OCI-LY7 (cell line): ENCODE measurements around the gene BOD1L1. TPM values are rescaled to one million over a fixed set of nuclear protein-coding genes. Genes with fewer than 3 reads are reported as not detected.

ENCODE experiments used
- BruUV-seq: library from RNA; stranded (reverse); fragments of 400-500 nt; replicated peaks from 2 replicates; lab custom pipeline; 2021; lab: Mats Ljungman, UMichigan
- CTCF ChIA-PET: fragments of 300-600 bp; sonication (Branson Sonifier 250); formaldehyde crosslinking; loops from one replicate; lab custom pipeline; 2022; ENCODE audit warnings: antibody characterized with exemption; ENCODE audit not compliant: unreplicated experiment; lab: Charles Lee
- POLR2A ChIA-PET: fragments of 300-600 bp; sonication (Branson Sonifier 250); formaldehyde crosslinking; loops from one replicate; lab custom pipeline; 2022; ENCODE audit warnings: antibody characterized with exemption; lab: Charles Lee
- DNase-seq: peaks from one replicate; pipeline ENCODE4 v3.0.0-alpha.2; 2015; ENCODE audit warnings: low spot score
- H2AFZ ChIP-seq: fragments of 200-600 bp; sonication (generic), shearing (Covaris generic); 2 replicates; pipeline ENCODE4 v1.6.1; 2014; ENCODE audit warnings: mild to moderate bottlenecking, antibody characterized with exemption, low read length, moderate library complexity
- H3K27ac ChIP-seq: fragments of 200-600 bp; sonication (generic); 2 replicates; pipeline ENCODE4 v1.5.1; 2014; ENCODE audit warnings: mixed run types, low read depth, mild to moderate bottlenecking, moderate library complexity, low read length, inconsistent platforms; ENCODE audit not compliant: poor library complexity, severe bottlenecking
- H3K36me3 ChIP-seq: fragments of 200-600 bp; sonication (generic); 2 replicates; pipeline ENCODE4 v1.6.1; 2014; ENCODE audit warnings: mild to moderate bottlenecking, antibody characterized with exemption, low read length, moderate library complexity, mixed read lengths; ENCODE audit not compliant: insufficient read depth
- H3K4me1 ChIP-seq: fragments of 200-600 bp; sonication (generic); 2 replicates; pipeline ENCODE4 v1.5.1; 2014; ENCODE audit warnings: mild to moderate bottlenecking, low read length; ENCODE audit not compliant: insufficient read depth, poor library complexity, severe bottlenecking
- H3K4me2 ChIP-seq: fragments of 200-600 bp; sonication (generic); 2 replicates; pipeline ENCODE4 v1.6.1; 2014; ENCODE audit warnings: mild to moderate bottlenecking, low read length
- H3K4me3 ChIP-seq: fragments of 200-600 bp; sonication (generic); 2 replicates; pipeline ENCODE4 v1.5.1; 2014; ENCODE audit warnings: mild to moderate bottlenecking, low read depth, low read length; ENCODE audit not compliant: poor library complexity, severe bottlenecking
- H3K79me2 ChIP-seq: fragments of 200-600 bp; sonication (generic); 2 replicates; pipeline ENCODE4 v1.6.1; 2016; ENCODE audit warnings: low read depth, mild to moderate bottlenecking, low read length, moderate library complexity, mixed read lengths; ENCODE audit not compliant: insufficient read depth
- H3K9me2 ChIP-seq: fragments of 200-600 bp; sonication (generic); 2 replicates; pipeline ENCODE4 v1.6.1; 2016; ENCODE audit warnings: mild to moderate bottlenecking, low read length, mixed read lengths; ENCODE audit not compliant: insufficient read depth
- H3K9me3 ChIP-seq: fragments of 200-600 bp; sonication (generic); 2 replicates; pipeline ENCODE4 v1.6.1; 2014; ENCODE audit warnings: mild to moderate bottlenecking, mixed run types, low read length, mixed read lengths
- H4K20me1 ChIP-seq: fragments of 200-600 bp; sonication (generic); 2 replicates; pipeline ENCODE4 v1.6.1; 2014; ENCODE audit warnings: mild to moderate bottlenecking, antibody characterized with exemption, low read length, moderate library complexity, mixed read lengths; ENCODE audit not compliant: insufficient read depth
- CTCF ChIP-seq: fragments of 200-600 bp; sonication (generic); conservative IDR thresholded peaks from 2 replicates; pipeline ENCODE4 v1.5.1; 2014; ENCODE audit warnings: mild to moderate bottlenecking, antibody characterized with exemption, low read length, moderate library complexity, mixed read lengths
- EZH2phosphoT487 ChIP-seq: fragments of 200-600 bp; sonication (generic); IDR thresholded peaks from 2 replicates; pipeline ENCODE4 v1.6.1; 2018; ENCODE audit warnings: low read depth, borderline replicate concordance, mild to moderate bottlenecking, mixed run types, antibody characterized with exemption, low read length, moderate library complexity, mixed read lengths
- intact Hi-C: fragments of 100-400 bp; cut with micrococcal nuclease; formaldehyde crosslinking; loops from one replicate; pipeline ENCODE4 v1.10.0; 2022; ENCODE audit not compliant: unreplicated experiment
- total RNA-seq, 2 experiments: library from RNA; depleted of rRNA in 1 of 2; stranded (reverse); fragments of >200 nt in 1 of 2; shearing (Covaris generic) in 1 of 2; gene quantifications; 2 replicates each; pipeline ENCODE4 v1.2.3, GENCODE V29; 2014 to 2022

The BOD1L1 gene
- total RNA-seq, 2 experiments from 2014 or later, result 24.0 to 49.6 TPM

DNA sequence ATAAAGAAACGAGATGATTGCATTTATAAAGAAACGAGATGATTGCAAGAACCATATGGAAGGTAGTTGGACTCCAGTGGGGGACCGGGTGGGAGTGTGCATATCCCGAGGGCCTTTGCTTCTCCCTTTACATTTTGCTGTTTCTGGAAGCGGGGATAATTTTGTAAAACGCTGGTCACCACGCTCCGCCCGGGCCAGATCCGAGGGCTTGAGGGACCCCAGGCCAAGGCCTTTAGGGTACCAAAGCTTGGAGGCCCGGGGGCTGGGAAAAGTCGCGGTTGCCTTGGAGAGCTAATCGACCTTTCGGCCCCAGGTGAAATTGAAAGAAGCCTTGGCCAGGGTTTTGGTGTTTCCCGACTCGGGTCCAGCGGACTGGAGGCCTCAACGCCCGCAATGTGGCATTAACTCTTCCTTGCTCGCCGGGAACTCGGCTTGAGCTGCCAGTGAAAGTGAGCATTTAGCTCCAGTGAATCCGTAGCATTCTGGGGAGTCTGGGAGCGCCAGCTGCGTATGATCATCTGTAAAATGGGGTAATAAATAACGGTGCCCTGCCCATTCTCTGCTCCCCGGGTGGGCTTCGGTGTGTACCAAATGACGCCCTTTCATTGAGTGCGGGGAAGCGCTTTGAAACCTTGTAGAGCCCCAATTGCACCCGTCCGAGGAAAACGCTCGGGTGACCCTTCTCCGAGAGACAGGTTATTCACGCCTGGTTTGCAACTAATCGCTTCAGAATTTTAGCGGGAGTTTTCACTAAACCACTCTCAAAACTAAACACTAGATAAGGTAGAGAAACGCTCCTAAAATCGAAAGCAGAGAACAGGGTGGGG lies 87.7 kb downstream of the BOD1L1 start:
- Histone ChIP-seq H3K4me3 (no peak overlapping the region), H4K20me1 (no peaks in the 10 kb centered on the region), H3K9me3 (no peaks in the 10 kb centered on the region), H3K79me2 (no peaks in the 10 kb centered on the region), H3K36me3 (no peaks in the 10 kb centered on the region), H3K4me1 (no peaks in the 10 kb centered on the region), H3K27ac (no peak overlapping the region), H2AFZ (no peak overlapping the region), H3K9me2 (no peaks in the 10 kb centered on the region), H3K4me2 (no peak overlapping the region)
- ChIA-PET CTCF (no interaction called here), POLR2A (no interaction called here)
- BruUV-seq, result no TSS peak
- intact Hi-C loops, result loop anchor here (10.0 kb wide), 2 partner anchors 185 to 435 kb away; no protein-coding TSS in a partner anchor
- no peak for DNase-seq
- no peak for TF ChIP-seq CTCF
- TF ChIP-seq EZH2phosphoT487, result no peak

DNA sequence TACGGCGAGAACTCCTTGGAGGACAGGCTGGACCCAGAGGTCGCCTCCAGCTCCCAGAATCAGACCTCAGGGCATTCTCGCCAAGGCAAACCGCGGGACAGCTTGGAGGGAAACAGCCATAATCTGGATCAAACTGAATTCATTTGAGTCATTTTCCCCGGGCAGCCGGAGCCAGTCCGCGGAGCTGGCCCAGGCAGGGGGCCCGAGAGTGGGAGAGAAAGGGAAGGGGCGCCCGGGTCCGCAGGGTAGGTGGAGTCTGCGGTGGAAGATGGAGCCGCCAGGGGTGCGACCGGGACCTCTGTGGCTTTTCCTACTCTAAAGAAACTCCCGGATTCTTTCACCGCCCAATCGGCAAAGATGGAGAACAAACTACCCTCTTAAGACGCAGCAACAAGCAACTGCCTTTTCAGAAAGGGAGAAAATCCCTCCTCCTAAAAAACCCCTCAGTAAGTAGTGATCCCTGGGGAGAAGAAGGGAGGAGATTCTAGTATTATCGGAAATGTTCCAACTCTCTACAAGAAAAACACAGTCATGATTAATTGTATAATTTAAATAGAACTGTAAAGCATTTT lies 88.4 kb downstream of the BOD1L1 start:
- POLR2A ChIA-PET, result no interaction called here
- no peak for TF ChIP-seq EZH2phosphoT487
- TF ChIP-seq CTCF, result no peak

More for the DNA sequence above, 88.4 kb downstream of the BOD1L1 start:
- Histone ChIP-seq H3K27ac (no peak overlapping the region), H3K9me2 (no peaks in the 10 kb centered on the region), H3K4me3 (no peak overlapping the region), H3K36me3 (no peaks in the 10 kb centered on the region), H3K4me1 (no peaks in the 10 kb centered on the region), H4K20me1 (no peaks in the 10 kb centered on the region), H3K4me2 (no peak overlapping the region), H3K79me2 (no peaks in the 10 kb centered on the region), H3K9me3 (no peaks in the 10 kb centered on the region), H2AFZ (no peak overlapping the region)
- CTCF ChIA-PET, result no interaction called here
- intact Hi-C loops, result no loop called here
- DNase-seq, result no peak
- BruUV-seq, result no TSS peak
